Naive B cell (primary cell): ENCODE data around the gene TMEM150B. TPM values are rescaled to one million over a fixed set of nuclear protein-coding genes. Genes with fewer than 3 reads are reported as not detected.

Experiments used
- ATAC-seq, 2 donors: fragments of 150-1000 bp; cut with Tn5 transposase; 2 replicates each; pipeline ENCODE4 v1.10.0; 2021; ENCODE audit warnings: low read depth in 2 of 2, mild to moderate bottlenecking in 2 of 2, moderate library complexity in 2 of 2
- DNase-seq: peaks from one replicate; pipeline ENCODE4 v3.0.0; 2022
- H3K27ac Mint-ChIP-seq, 6 donors: one replicate each; pipeline ENCODE4 v1.8.0; 2020 to 2022; ENCODE audit warnings: mild to moderate bottlenecking in 6 of 6, mixed read lengths in 6 of 6, moderate library complexity in 5 of 6, inconsistent platforms in 2 of 6
- H3K27me3 Mint-ChIP-seq, 3 donors: one replicate each; pipeline ENCODE4 v1.8.0; 2021 to 2022; ENCODE audit warnings: mixed read lengths in 3 of 3, mild to moderate bottlenecking in 1 of 3
- H3K36me3 Mint-ChIP-seq, 2 donors: one replicate each; pipeline ENCODE4 v1.8.0; 2020 to 2022; ENCODE audit warnings: mixed read lengths in 2 of 2, inconsistent platforms in 1 of 2, mild to moderate bottlenecking in 1 of 2
- H3K4me1 Mint-ChIP-seq, 3 donors: one replicate each; pipeline ENCODE4 v1.8.0; 2020 to 2022; ENCODE audit warnings: mixed read lengths in 3 of 3, inconsistent platforms in 1 of 3, mild to moderate bottlenecking in 1 of 3, moderate library complexity in 1 of 3
- H3K4me3 Mint-ChIP-seq, 8 donors: one replicate each; pipeline ENCODE4 v1.8.0; 2020 to 2022; ENCODE audit warnings: mild to moderate bottlenecking in 8 of 8, mixed read lengths in 8 of 8, moderate library complexity in 8 of 8, inconsistent platforms in 2 of 8
- H3K9me3 Mint-ChIP-seq, 7 donors: one replicate each; pipeline ENCODE4 v1.8.0; 2020 to 2022; ENCODE audit warnings: mixed read lengths in 7 of 7, mild to moderate bottlenecking in 5 of 7, inconsistent platforms in 2 of 7, moderate library complexity in 1 of 7
- polyA plus RNA-seq, 6 donors: library from polyadenylated mRNA; unstranded; fragments of 300-500 nt; fragmentation: Illumina TruSeq; gene quantifications; one replicate each; pipeline ENCODE4 v1.2.3, GENCODE V29; 2021; ENCODE audit warnings: low read depth in 6 of 6

Gene TMEM150B
- not detected for polyA plus RNA-seq

- no peak for DNase-seq
- Mint-ChIP-seq H3K9me3 (peaks cover 0 to 1% (median 0%) of the 10 kb centered on the region in 7 donors), H3K4me1 (no peaks in the 10 kb centered on the region), H3K27me3 (peaks cover 14 to 53% (median 33%) of the 10 kb centered on the region in 3 donors), H3K27ac (no peak within 1 kb of the TSS), H3K36me3 (no peaks in the 10 kb centered on the region), H3K4me3 (peak within 1 kb of the TSS in 1 of 8 donors; percentile 74)
- ATAC-seq = no peak
Measured at GRCh38 chr19:55325172-55325571, at the start of gene TMEM150B. TSS of gene TMEM150B (minus strand) at chr19:55325341. CDS start at chr19:55321036, 4,305 bp downstream.

GRCh38 chr19:55373993-55374757, 49.0 kb upstream of the TMEM150B start:
- H3K27me3 Mint-ChIP-seq = peaks cover 19 to 62% (median 51%) of the 10 kb centered on the region in 3 donors

GRCh38 chr19:55373306-55373992, 48.3 kb upstream of the TMEM150B start:
- peaks cover 0 to 6% (median 0%) of the 10 kb centered on the region in 7 donors for H3K9me3 Mint-ChIP-seq
- peaks cover 9 to 24% (median 23%) of the 10 kb centered on the region in 3 donors for H3K4me1 Mint-ChIP-seq
- DNase-seq = no peak
- H3K27ac Mint-ChIP-seq = no peak overlapping the region
- peak overlapping the region in 2 of 8 donors; percentile 22 to 42 for H3K4me3 Mint-ChIP-seq
- H3K36me3 Mint-ChIP-seq = peaks cover 0 to 25% of the 10 kb centered on the region in 2 donors
- peaks cover 19 to 67% (median 51%) of the 10 kb centered on the region in 3 donors for H3K27me3 Mint-ChIP-seq
- no peak for ATAC-seq

More at GRCh38 chr19:55373993-55374757, 49.0 kb upstream of the TMEM150B start:
- Mint-ChIP-seq H3K27ac (no peak overlapping the region), H3K4me3 (peak overlapping the region in 1 of 8 donors; percentile 42), H3K36me3 (peaks cover 0 to 25% of the 10 kb centered on the region in 2 donors), H3K4me1 (peaks cover 9 to 24% (median 23%) of the 10 kb centered on the region in 3 donors), H3K9me3 (peaks cover 0 to 6% (median 0%) of the 10 kb centered on the region in 7 donors)
- DNase-seq = no peak
- ATAC-seq = no peak

GRCh38 chr19:55372316-55373081, 47.4 kb upstream of the TMEM150B start:
- peak overlapping the region in 1 of 8 donors; percentile 44 for H3K4me3 Mint-ChIP-seq
- ATAC-seq = no peak
- H3K36me3 Mint-ChIP-seq = peaks cover 0 to 25% of the 10 kb centered on the region in 2 donors
- peaks cover 0 to 6% (median 0%) of the 10 kb centered on the region in 7 donors for H3K9me3 Mint-ChIP-seq
- no peak for DNase-seq
- H3K27ac Mint-ChIP-seq = no peak overlapping the region
- peaks cover 9 to 24% (median 23%) of the 10 kb centered on the region in 3 donors for H3K4me1 Mint-ChIP-seq
- peaks cover 19 to 77% (median 51%) of the 10 kb centered on the region in 3 donors for H3K27me3 Mint-ChIP-seq

GRCh38 chr19:55370305-55370988, 45.3 kb upstream of the TMEM150B start, which contains the start of gene IL11:
TSS of gene IL11 (minus strand) at chr19:55370463. CDS start at chr19:55370310, 153 bp downstream.
- Mint-ChIP-seq H3K4me1 (peaks cover 9 to 20% (median 17%) of the 10 kb centered on the region in 3 donors), H3K27me3 (peaks cover 23 to 80% (median 52%) of the 10 kb centered on the region in 3 donors), H3K4me3 (peak within 1 kb of the TSS; percentile 33 to 88 (median 80)), H3K27ac (peak within 1 kb of the TSS in 2 of 6 donors; percentile 47 to 88), H3K9me3 (peaks cover 0 to 6% (median 0%) of the 10 kb centered on the region in 7 donors), H3K36me3 (peaks cover 0 to 25% of the 10 kb centered on the region in 2 donors)
- no peak for ATAC-seq
- DNase-seq = no peak

- H3K9me3 Mint-ChIP-seq = peaks cover 0 to 6% (median 0%) of the 10 kb centered on the region in 7 donors
- H3K4me3 Mint-ChIP-seq = peak overlapping the region in 7 of 8 donors; percentile 72 to 88 (median 80)
- no peak for DNase-seq
- peak overlapping the region in 2 of 6 donors; percentile 47 to 88 for H3K27ac Mint-ChIP-seq
- ATAC-seq = peak; percentile 48 to 55
- H3K4me1 Mint-ChIP-seq = peaks cover 9 to 20% (median 17%) of the 10 kb centered on the region in 3 donors
- H3K27me3 Mint-ChIP-seq = peaks cover 23 to 79% (median 52%) of the 10 kb centered on the region in 3 donors
- peaks cover 0 to 25% of the 10 kb centered on the region in 2 donors for H3K36me3 Mint-ChIP-seq
Measured at GRCh38 chr19:55369653-55370304, 44.6 kb upstream of the TMEM150B start.

- Mint-ChIP-seq H3K36me3 (peaks cover 0 to 24% of the 10 kb centered on the region in 2 donors), H3K4me1 (peaks cover 9 to 19% (median 16%) of the 10 kb centered on the region in 3 donors), H3K27ac (peak overlapping the region in 1 of 6 donors; percentile 22), H3K4me3 (peak overlapping the region in 7 of 8 donors; percentile 35 to 81 (median 42)), H3K27me3 (peaks cover 23 to 78% (median 49%) of the 10 kb centered on the region in 3 donors), H3K9me3 (peaks cover 0 to 6% (median 0%) of the 10 kb centered on the region in 7 donors)
- DNase-seq = peak; percentile 35
- ATAC-seq = peak; percentile 61 to 64
Measured at GRCh38 chr19:55368701-55369563, 43.8 kb upstream of the TMEM150B start.

GRCh38 chr19:55368106-55368505, 43.0 kb upstream of the TMEM150B start:
- DNase-seq = no peak
- Mint-ChIP-seq H3K27me3 (peaks cover 20 to 74% (median 41%) of the 10 kb centered on the region in 3 donors), H3K36me3 (peaks cover 0 to 18% of the 10 kb centered on the region in 2 donors), H3K9me3 (peaks cover 0 to 6% (median 0%) of the 10 kb centered on the region in 7 donors), H3K4me1 (peaks cover 9 to 14% (median 11%) of the 10 kb centered on the region in 3 donors), H3K27ac (no peak overlapping the region), H3K4me3 (peak overlapping the region in 4 of 8 donors; percentile 1 to 50 (median 36))
- ATAC-seq = no peak

GRCh38 chr19:55366790-55367189, 41.6 kb upstream of the TMEM150B start:
- Mint-ChIP-seq H3K9me3 (peaks cover 0 to 6% (median 0%) of the 10 kb centered on the region in 7 donors), H3K27ac (no peak overlapping the region), H3K4me3 (peak overlapping the region in 1 of 8 donors; percentile 63)

GRCh38 chr19:55365964-55366363, 40.8 kb upstream of the TMEM150B start:
- no peak for ATAC-seq
- Mint-ChIP-seq H3K9me3 (peaks cover 0 to 4% (median 0%) of the 10 kb centered on the region in 7 donors), H3K27ac (no peak overlapping the region), H3K4me1 (peaks cover 6 to 9% (median 6%) of the 10 kb centered on the region in 3 donors), H3K4me3 (no peak overlapping the region), H3K27me3 (peaks cover 12 to 59% (median 25%) of the 10 kb centered on the region in 3 donors), H3K36me3 (peaks cover 0 to 14% of the 10 kb centered on the region in 2 donors)
- no peak for DNase-seq

More at GRCh38 chr19:55366790-55367189, 41.6 kb upstream of the TMEM150B start:
- peaks cover 0 to 18% of the 10 kb centered on the region in 2 donors for H3K36me3 Mint-ChIP-seq
- H3K27me3 Mint-ChIP-seq = peaks cover 15 to 64% (median 33%) of the 10 kb centered on the region in 3 donors
- DNase-seq (no peak), ATAC-seq (no peak)
- H3K4me1 Mint-ChIP-seq = peaks cover 6 to 10% (median 6%) of the 10 kb centered on the region in 3 donors

- ATAC-seq = no peak
- Mint-ChIP-seq H3K36me3 (peaks cover 0 to 7% of the 10 kb centered on the region in 2 donors), H3K4me1 (peaks cover 3 to 6% (median 5%) of the 10 kb centered on the region in 3 donors)
Measured at GRCh38 chr19:55365245-55365644, 40.1 kb upstream of the TMEM150B start.

More at GRCh38 chr19:55365245-55365644, 40.1 kb upstream of the TMEM150B start:
- DNase-seq = no peak
- H3K9me3 Mint-ChIP-seq = no peaks in the 10 kb centered on the region
- peaks cover 7 to 55% (median 17%) of the 10 kb centered on the region in 3 donors for H3K27me3 Mint-ChIP-seq
- H3K4me3 Mint-ChIP-seq = no peak overlapping the region
- no peak overlapping the region for H3K27ac Mint-ChIP-seq
